ENCODE measurements around the gene ANXA10. TPM values are rescaled to one million over a fixed set of nuclear protein-coding genes. Genes with fewer than 3 reads are reported as not detected.

The ANXA10 gene
- total and polyA plus RNA-seq, 2 experiments from 2014 or later: not detected

DNA sequence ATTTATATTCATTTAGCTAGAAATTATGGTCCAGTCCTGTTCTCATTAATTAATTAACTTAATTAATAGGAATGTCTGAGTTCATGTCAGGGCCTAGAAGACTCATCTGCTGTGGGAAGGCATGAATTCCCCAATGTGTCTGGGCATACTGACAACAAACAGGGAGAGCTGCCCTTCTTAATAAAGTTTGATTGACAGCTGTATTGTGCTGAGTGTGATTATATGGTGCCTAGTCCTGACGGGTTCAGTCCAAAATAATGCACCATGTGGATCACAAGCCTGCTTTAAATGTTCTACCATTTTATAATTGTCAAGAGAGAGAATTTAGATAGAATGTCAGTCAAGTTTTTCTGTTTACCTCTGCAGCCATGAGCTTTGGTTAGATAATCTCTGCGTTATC lies 34.6 kb downstream of the ANXA10 start:
- no peaks in the 10 kb centered on the region for H3K27me3 ChIP-seq
- H3K9me3 ChIP-seq (ENCODE audit: low read depth): no peaks in the 10 kb centered on the region
- no peak overlapping the region for H3K27ac ChIP-seq
- no peaks in the 10 kb centered on the region for H3K36me3 ChIP-seq
- H3K4me3 ChIP-seq: no peak overlapping the region
- TF ChIP-seq, protein P1, sequence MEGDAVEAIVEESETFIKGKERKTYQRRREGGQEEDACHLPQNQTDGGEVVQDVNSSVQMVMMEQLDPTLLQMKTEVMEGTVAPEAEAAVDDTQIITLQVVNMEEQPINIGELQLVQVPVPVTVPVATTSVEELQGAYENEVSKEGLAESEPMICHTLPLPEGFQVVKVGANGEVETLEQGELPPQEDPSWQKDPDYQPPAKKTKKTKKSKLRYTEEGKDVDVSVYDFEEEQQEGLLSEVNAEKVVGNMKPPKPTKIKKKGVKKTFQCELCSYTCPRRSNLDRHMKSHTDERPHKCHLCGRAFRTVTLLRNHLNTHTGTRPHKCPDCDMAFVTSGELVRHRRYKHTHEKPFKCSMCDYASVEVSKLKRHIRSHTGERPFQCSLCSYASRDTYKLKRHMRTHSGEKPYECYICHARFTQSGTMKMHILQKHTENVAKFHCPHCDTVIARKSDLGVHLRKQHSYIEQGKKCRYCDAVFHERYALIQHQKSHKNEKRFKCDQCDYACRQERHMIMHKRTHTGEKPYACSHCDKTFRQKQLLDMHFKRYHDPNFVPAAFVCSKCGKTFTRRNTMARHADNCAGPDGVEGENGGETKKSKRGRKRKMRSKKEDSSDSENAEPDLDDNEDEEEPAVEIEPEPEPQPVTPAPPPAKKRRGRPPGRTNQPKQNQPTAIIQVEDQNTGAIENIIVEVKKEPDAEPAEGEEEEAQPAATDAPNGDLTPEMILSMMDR (IDR thresholded peaks at IDR 0.05; ENCODE audit: low read depth, low read length): no peak
- DNase-seq (ENCODE audit: low read depth in 1 of 2, low spot score in 1 of 2): no peak
- no peaks in the 10 kb centered on the region for H3K4me1 ChIP-seq (ENCODE audit: low read depth)

DNA sequence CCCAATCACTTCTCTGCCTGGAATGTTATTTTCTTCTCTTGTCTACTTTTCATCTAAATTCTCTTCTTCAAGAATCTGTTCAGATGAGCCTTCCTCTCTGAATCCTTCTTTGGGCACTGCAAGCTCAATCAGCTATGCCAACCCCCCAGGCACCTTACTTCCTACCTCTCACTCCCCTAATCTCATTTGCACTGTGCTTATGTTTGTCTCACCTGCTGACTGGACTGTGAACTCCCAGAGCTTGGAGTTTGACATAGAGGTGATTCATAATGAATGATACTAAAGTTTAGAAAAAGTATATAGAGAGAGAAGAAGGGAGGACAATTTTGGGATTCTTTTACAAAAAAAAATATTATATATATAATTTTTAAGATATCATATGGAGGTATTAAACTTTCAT lies 36.3 kb downstream of the ANXA10 start:
- H3K4me3 ChIP-seq: no peak overlapping the region
- H3K27me3 ChIP-seq: no peaks in the 10 kb centered on the region
- H3K27ac ChIP-seq: no peak overlapping the region
- no peaks in the 10 kb centered on the region for H3K4me1 ChIP-seq (ENCODE audit: low read depth)
- TF ChIP-seq, protein P1 (IDR thresholded peaks at IDR 0.05; ENCODE audit: low read depth, low read length): no peak
- no peaks in the 10 kb centered on the region for H3K9me3 ChIP-seq (ENCODE audit: low read depth)
- no peaks in the 10 kb centered on the region for H3K36me3 ChIP-seq
- no peak for DNase-seq (ENCODE audit: low read depth in 1 of 2, low spot score in 1 of 2)

DNA sequence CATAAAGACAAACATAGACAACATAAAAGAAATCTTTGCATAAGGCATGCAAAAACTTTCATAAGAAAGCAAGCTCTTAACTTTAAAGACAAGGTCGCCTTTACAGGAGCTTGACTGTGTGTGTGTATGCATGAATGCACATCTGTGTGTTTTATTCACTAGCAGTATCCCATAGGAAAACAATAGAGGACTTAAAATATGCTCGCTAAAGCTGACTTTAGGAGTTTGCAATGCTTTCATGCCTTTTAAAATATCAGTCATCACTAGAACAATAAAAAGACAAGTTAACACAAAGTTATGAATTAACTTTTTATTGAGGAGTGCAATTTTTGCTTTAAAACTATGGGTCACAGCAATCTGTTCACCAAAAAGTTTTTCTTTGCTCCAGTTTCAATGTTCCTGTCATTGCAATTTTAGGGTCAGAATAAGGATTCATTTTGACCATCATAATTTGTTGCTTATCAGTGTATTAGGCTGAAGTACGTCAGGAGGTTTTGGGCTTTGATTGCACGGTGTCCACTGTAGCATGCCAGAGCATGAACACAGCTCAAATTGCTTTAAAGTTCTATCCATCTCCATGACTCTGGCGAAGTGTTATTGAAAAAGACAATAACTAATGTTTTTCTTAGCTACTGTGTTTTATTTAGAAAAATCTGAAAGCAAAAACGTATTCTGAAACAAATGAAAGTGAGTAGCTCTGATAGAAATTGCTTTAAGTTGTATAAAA lies 36.9 kb downstream of the ANXA10 start:
- no peaks in the 10 kb centered on the region for H3K9me3 ChIP-seq (ENCODE audit: low read depth)
- H3K27me3 ChIP-seq: no peaks in the 10 kb centered on the region
- no peak overlapping the region for H3K27ac ChIP-seq
- no peak overlapping the region for H3K4me3 ChIP-seq
- TF ChIP-seq, protein P1 (IDR thresholded peaks at IDR 0.05; ENCODE audit: low read depth, low read length): no peak
- no peak for DNase-seq (ENCODE audit: low read depth in 1 of 2, low spot score in 1 of 2)
- no peaks in the 10 kb centered on the region for H3K36me3 ChIP-seq
- H3K4me1 ChIP-seq (ENCODE audit: low read depth): no peaks in the 10 kb centered on the region

DNA sequence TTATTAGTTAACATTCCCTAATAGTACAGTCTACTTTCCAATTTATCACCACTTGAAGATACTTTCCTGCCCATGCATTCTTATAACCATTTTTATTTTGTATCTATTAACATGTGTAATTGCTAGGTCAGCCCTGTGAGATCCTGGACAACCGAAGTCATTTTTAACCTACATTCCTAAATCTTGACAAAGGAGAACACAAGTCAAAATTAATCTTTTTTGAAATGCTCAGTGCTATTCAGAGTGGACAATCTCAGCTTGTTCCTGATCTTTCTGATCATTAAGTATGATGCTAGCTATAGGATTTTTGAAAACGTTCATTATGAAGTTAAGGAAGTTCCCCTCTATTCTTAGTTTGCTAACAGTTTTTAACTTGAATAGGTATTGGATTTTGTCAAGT lies 37.5 kb downstream of the ANXA10 start:
- TF ChIP-seq, protein P1 (IDR thresholded peaks at IDR 0.05; ENCODE audit: low read depth, low read length): no peak
- DNase-seq (ENCODE audit: low read depth in 1 of 2, low spot score in 1 of 2): no peak
- Histone ChIP-seq H3K27me3 (no peaks in the 10 kb centered on the region), H3K9me3 (ENCODE audit: low read depth) (no peaks in the 10 kb centered on the region), H3K36me3 (no peaks in the 10 kb centered on the region), H3K4me1 (ENCODE audit: low read depth) (no peaks in the 10 kb centered on the region), H3K27ac (no peak overlapping the region), H3K4me3 (no peak overlapping the region)

DNA sequence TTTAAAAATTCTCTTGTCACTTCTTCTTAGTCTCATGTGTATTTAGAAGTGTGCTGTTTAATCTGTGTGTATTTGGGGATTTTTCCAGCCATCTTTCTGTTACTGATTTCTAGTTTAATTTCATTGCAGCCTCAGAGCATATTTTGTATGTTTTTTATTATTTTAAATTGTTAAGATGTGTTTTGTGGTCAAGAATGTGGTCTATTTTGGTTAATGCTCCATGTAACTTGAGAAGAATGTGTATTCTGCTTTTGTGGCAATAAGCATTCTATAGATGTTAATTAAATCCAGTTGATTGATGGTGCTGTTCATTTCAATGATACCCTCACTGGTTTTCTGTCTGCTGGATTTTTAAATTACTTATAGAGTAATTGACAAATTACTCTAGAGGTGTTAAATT lies 38.9 kb downstream of the ANXA10 start:
- TF ChIP-seq, protein P1 (IDR thresholded peaks at IDR 0.05; ENCODE audit: low read depth, low read length): no peak
- Histone ChIP-seq H3K27ac (no peak overlapping the region), H3K4me1 (ENCODE audit: low read depth) (no peaks in the 10 kb centered on the region), H3K9me3 (ENCODE audit: low read depth) (no peaks in the 10 kb centered on the region), H3K36me3 (no peaks in the 10 kb centered on the region), H3K4me3 (no peak overlapping the region), H3K27me3 (no peaks in the 10 kb centered on the region)
- no peak for DNase-seq (ENCODE audit: low read depth in 1 of 2, low spot score in 1 of 2)
